ENCODE data around the gene HIRIP3.

The HIRIP3 gene

DNA sequence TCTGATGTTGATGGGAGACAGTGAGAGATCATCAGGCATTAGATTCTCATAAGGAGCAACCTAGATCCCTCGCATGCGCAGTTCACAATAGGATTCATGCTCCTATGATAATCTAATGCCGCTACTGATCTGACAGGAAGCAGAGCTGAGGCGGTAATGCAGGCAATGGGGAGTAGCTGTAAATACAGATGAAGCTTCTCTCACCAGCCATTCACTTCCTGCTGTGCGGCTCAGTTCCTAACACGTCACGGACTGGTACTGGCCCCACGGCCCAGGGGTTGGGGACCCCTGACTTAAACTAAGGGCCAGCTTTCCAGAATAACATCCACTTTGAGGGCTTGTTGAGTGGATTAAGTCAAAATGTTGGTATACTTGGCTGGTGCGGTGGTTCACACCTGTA is 36.1 kb downstream of the HIRIP3 start:
- no peaks in the 10 kb centered on the region for H3K9me3 Mint-ChIP-seq
- peaks cover 23% of the 10 kb centered on the region for H3K4me1 Mint-ChIP-seq
- DNase-seq = no peak
- CTCF ChIA-PET = no interaction called here
- H3K27me3 Mint-ChIP-seq = peaks cover 8% of the 10 kb centered on the region
- no peak overlapping the region for H3K4me3 Mint-ChIP-seq
- peaks cover 8% of the 10 kb centered on the region for H3K36me3 Mint-ChIP-seq
- peak overlapping the region; percentile 55 for H3K27ac Mint-ChIP-seq

DNA sequence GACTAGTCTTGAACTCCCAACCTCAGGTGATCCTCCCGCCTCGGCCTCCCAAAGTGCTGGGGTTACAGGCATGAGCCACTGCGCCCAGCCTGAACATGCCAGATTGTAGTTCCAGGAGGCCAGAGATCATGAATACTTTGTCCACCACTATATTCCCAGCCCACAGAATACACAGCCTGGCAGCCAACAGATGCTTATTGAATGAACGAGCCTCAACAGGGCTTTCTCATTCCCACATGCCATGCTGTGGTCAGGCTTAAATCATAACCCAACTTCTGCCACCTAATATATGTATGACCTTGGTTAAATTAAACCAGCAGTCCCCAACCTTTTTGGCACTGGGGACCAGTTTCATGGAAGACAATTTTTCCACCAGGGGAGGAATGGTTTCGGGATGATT is 36.7 kb downstream of the HIRIP3 start:
- DNase-seq = no peak
- peaks cover 8% of the 10 kb centered on the region for H3K36me3 Mint-ChIP-seq
- H3K4me1 Mint-ChIP-seq = peaks cover 23% of the 10 kb centered on the region
- H3K9me3 Mint-ChIP-seq = no peaks in the 10 kb centered on the region
- CTCF ChIA-PET = no interaction called here
- H3K27me3 Mint-ChIP-seq = peaks cover 12% of the 10 kb centered on the region
- H3K4me3 Mint-ChIP-seq = no peak overlapping the region
- H3K27ac Mint-ChIP-seq = no peak overlapping the region

DNA sequence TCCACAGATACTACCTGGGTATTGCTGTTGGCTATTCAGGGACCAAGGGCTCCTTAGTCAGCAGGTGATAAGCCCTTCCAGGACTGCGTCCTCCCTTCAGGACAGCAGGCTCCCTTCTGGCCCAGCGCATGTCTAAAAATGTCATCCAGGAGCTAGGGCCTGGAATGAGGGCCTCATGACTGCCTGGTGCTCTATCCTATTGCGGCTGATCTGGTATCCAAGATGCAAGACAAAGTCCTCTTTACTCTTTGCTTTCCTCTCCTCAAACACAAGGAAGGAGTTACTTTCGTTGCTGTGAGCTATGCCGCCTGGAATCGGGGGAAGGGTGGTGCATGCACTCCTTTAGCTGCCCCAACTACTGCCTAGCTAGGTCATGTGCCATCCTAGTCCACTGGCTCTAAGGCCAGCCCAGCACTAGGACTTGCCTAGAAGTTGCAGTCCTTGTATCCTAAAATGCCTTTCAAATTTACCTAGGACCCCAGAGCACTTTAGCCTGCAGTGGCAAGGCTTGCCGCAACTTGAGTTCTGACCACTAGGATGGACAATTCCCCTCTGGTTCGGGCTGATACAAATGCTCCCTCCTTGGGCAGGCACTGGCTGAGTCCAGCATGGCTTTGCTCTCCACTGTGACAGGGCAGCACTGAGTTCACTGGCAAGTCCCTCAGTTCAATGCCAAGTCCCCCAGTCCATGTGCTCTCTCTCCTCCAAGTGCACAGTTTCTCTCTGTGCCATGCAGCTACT is 43.6 kb downstream of the HIRIP3 start:
- CTCF ChIA-PET = interaction anchor here (0.8 kb wide), 1 partner anchor 8 kb away, joined by 4 read pairs; no protein-coding TSS in a partner anchor
- Mint-ChIP-seq H3K36me3 (no peaks in the 10 kb centered on the region), H3K9me3 (peaks cover 4% of the 10 kb centered on the region), H3K4me3 (no peak overlapping the region), H3K27ac (no peak overlapping the region), H3K27me3 (peaks cover 23% of the 10 kb centered on the region), H3K4me1 (no peaks in the 10 kb centered on the region)
- DNase-seq = no peak

DNA sequence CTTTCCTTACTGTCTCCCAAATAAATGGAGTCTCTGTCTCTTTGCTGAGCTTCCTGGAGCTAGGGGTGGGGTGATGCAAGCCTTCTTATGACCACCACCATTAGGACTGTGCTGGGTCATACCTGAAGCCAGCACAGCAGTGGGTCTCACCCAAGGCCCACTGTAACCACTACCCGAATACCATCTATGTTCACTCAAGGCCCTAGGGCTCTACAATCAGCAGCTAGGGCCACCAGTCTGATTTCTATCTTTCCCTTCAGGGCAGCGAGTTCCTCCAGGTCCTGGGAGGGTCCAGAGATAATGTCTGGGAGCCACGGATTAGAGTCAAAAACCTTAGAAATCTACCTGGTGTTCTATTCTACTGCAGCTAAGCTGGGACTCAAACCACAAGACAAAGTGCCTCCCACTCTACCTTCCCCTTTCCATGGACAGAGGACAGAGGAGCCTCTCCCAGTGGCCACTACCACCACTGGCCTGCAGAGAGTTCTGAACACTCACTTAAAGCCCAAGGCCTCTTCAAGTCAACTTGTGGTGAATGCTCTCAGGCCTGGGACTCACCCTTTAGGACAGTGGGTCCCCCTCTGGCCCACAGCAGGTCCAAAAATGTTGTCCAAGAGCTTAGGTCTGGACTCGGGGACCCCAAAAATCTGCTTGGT is 44.5 kb downstream of the HIRIP3 start:
- no peaks in the 10 kb centered on the region for H3K36me3 Mint-ChIP-seq
- CTCF ChIA-PET = interaction anchor here (0.8 kb wide), 1 partner anchor 7 kb away, joined by 4 read pairs; no protein-coding TSS in a partner anchor
- DNase-seq = no peak
- H3K9me3 Mint-ChIP-seq = peaks cover 4% of the 10 kb centered on the region
- no peak overlapping the region for H3K4me3 Mint-ChIP-seq
- no peak overlapping the region for H3K27ac Mint-ChIP-seq
- H3K4me1 Mint-ChIP-seq = no peaks in the 10 kb centered on the region
- peaks cover 22% of the 10 kb centered on the region for H3K27me3 Mint-ChIP-seq

DNA sequence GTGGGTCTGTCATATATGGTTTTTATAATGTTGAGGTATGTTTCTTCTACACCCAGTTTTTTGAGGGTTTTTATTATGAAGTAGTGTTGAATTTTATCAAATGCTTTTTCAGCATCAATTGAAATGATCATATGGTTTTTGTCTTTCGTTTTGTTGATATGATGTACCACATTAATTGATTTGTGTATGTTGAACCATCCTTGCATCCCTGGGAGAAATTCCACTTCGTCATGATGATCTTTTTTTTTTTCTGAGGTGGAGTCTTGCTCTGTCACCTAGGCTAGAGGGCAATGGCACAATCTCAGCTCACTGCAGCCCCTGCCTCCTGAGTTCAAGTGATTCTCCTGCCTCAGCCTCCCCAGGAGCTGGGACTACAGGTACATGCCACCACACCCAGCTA is 47.5 kb downstream of the HIRIP3 start:
- H3K36me3 Mint-ChIP-seq = no peaks in the 10 kb centered on the region
- no peak for DNase-seq
- no peak overlapping the region for H3K27ac Mint-ChIP-seq
- H3K4me3 Mint-ChIP-seq = no peak overlapping the region
- peaks cover under 1% of the 10 kb centered on the region for H3K4me1 Mint-ChIP-seq
- H3K27me3 Mint-ChIP-seq = peaks cover 25% of the 10 kb centered on the region
- CTCF ChIA-PET = interaction anchor here (0.8 kb wide), 1 partner anchor 58 kb away, joined by 3 read pairs; no protein-coding TSS in a partner anchor
- peaks cover 4% of the 10 kb centered on the region for H3K9me3 Mint-ChIP-seq

DNA sequence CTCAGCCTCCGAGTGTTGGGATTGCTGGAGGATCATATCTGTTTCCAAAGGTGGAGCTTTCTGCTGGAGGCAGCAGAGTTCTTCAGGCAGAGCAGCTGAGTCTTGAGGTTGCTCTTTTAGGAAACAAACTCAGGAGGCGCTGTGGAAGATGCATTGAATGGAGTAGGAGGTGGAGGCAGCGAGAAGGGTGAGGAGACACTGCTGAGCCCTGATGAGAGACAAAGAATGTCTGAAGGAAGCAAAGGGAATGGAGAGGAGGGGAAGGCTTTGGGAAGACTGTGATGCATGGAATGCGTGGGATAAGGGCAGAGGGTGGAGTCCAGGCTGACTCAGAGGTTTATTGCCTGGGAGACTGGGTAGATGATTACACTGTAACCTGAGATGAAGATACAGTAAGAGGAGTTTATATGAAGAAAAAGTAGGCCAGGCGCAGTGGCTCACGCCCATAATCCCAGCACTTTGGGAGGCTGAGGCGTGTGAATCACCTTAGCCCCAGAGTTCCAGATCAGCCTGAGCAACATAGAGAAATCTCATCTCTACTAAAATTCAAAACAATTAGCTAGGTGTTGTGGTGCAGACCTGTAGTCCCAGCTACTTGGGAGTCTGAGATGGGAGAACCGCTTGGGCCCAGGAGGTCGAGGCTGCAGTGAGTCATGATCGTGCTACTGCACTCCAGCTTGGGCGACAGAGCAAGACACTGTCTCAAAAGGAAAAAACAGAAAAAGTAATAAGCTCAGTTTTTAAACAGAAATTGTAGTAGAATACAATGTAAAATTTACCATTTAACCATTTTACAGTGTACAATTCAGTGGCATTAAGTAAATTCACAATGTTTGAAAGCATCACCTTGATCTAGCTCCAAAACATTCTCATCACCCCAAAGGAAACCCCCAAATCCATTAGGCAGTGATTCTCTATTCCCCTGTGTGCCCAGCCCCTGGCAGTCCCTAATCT is 51.3 kb downstream of the HIRIP3 start:
- Mint-ChIP-seq H3K27ac (no peak overlapping the region), H3K27me3 (peaks cover 30% of the 10 kb centered on the region), H3K36me3 (no peaks in the 10 kb centered on the region), H3K4me1 (peaks cover 4% of the 10 kb centered on the region), H3K9me3 (no peaks in the 10 kb centered on the region), H3K4me3 (no peak overlapping the region)
- no peak for DNase-seq
- CTCF ChIA-PET = interaction anchor here (0.6 kb wide), 1 partner anchor 7 kb away, joined by 4 read pairs; no protein-coding TSS in a partner anchor

All from activated naive CD4-positive, alpha-beta T cell treated with anti-CD3 and anti-CD28 coated beads, Interleukin-2, amount 10 ng/mL, durations not matched to agents 7 days and 5 days (primary cell).